Endothelial cell of umbilical vein (primary cell): ENCODE results near the gene ZAR1L. TPM values are rescaled to one million over a fixed set of nuclear protein-coding genes. Genes with fewer than 3 reads are reported as not detected.

Experiments
- BruUV-seq: library from RNA; stranded (reverse); fragments of 400-500 nt; replicated peaks from 2 replicates; lab custom pipeline; 2021; lab: Mats Ljungman, UMichigan
- CTCF ChIA-PET: fragments of 300-600, 350-600 bp; sonication (Branson Sonifier 250); formaldehyde crosslinking; loops from one replicate; lab custom pipeline; 2021; ENCODE audit warnings: antibody characterized with exemption, inconsistent platforms; lab: Charles Lee
- POLR2A ChIA-PET: fragments of 300-600, 350-600 bp; sonication (Branson Sonifier 250); formaldehyde crosslinking; loops from one replicate; lab custom pipeline; 2021; ENCODE audit warnings: antibody characterized with exemption, inconsistent platforms; lab: Charles Lee
- DNase-seq: peaks from one replicate; pipeline ENCODE4 v3.0.0-alpha.2; 2011; ENCODE audit warnings: low read depth, low spot score
- FAIRE-seq: peaks from 2 replicates; lab custom pipeline; 2011; peaks lifted over from hg19 to GRCh38; lab: Jason Lieb, UNC
- H2AFZ ChIP-seq: 2 replicates; pipeline ENCODE4 v1.6.0; 2012; ENCODE audit warnings: low read depth, low read length, control low read depth, inconsistent platforms
- H3K27ac ChIP-seq: 2 replicates; pipeline ENCODE4 v1.5.1; 2011; ENCODE audit warnings: low read depth, mild to moderate bottlenecking, control low read depth, low read length, moderate library complexity; ENCODE audit not compliant: insufficient read depth
- H3K27me3 ChIP-seq, 2 experiments: 2 replicates each; pipeline versions ENCODE4 v1.6.0 to v1.6.1; 2011; ENCODE audit warnings: low read length in 2 of 2, mixed read lengths in 1 of 2; ENCODE audit not compliant: control insufficient read depth in 2 of 2, insufficient read depth in 2 of 2
- H3K36me3 ChIP-seq, 2 experiments: 2 replicates in 1 of 2; 3 replicates in 1 of 2; pipeline ENCODE4 v1.5.1; 2011; ENCODE audit warnings: low read length in 2 of 2, mild to moderate bottlenecking in 1 of 2, moderate library complexity in 1 of 2; ENCODE audit not compliant: control insufficient read depth in 2 of 2, insufficient read depth in 2 of 2; ENCODE audit errors: extremely low read depth in 1 of 2
- H3K4me1 ChIP-seq: 3 replicates; pipeline ENCODE4 v1.5.1; 2011; ENCODE audit warnings: mild to moderate bottlenecking, low read length; ENCODE audit not compliant: control insufficient read depth, insufficient read depth; ENCODE audit errors: extremely low read depth
- H3K4me2 ChIP-seq: 2 replicates; pipeline ENCODE4 v1.6.1; 2011; ENCODE audit warnings: low read length, control low read depth, mixed read lengths; ENCODE audit not compliant: insufficient read depth
- H3K4me3 ChIP-seq, 3 experiments: fragments of 200-600 bp in 1 of 3; sonication (generic), shearing (Covaris generic) in 1 of 3; replicated peaks in 1 of 3; 2 replicates each; pipeline ENCODE4 v1.5.1; 2011 to 2016; ENCODE audit warnings: control low read depth in 3 of 3, low read length in 3 of 3, mild to moderate bottlenecking in 2 of 3, inconsistent platforms in 1 of 3, low read depth in 1 of 3, moderate library complexity in 1 of 3; ENCODE audit not compliant: insufficient read depth in 1 of 3
- H3K79me2 ChIP-seq: 2 replicates; pipeline ENCODE4 v1.6.0; 2012; ENCODE audit warnings: low read length, inconsistent platforms; ENCODE audit not compliant: control insufficient read depth, insufficient read depth
- H3K9ac ChIP-seq: replicated peaks from 2 replicates; pipeline ENCODE3; 2011; ENCODE audit warnings: low read length, control low read depth; ENCODE audit not compliant: insufficient read depth; ENCODE audit errors: extremely low read depth
- H3K9me1 ChIP-seq: replicated peaks from 3 replicates; pipeline ENCODE4 v1.6.0; 2011; ENCODE audit warnings: mild to moderate bottlenecking, low read length; ENCODE audit not compliant: control insufficient read depth, insufficient read depth; ENCODE audit errors: extremely low read depth
- H3K9me3 ChIP-seq: replicated peaks from 2 replicates; pipeline ENCODE4 v1.5.1; 2012; ENCODE audit warnings: low read length, inconsistent platforms; ENCODE audit not compliant: control insufficient read depth, insufficient read depth
- H4K20me1 ChIP-seq: replicated peaks from 2 replicates; pipeline ENCODE3; 2011; ENCODE audit warnings: mild to moderate bottlenecking, low read length; ENCODE audit not compliant: control insufficient read depth, insufficient read depth; ENCODE audit errors: extremely low read depth
- EZH2 ChIP-seq: IDR thresholded peaks from 2 replicates; pipeline ENCODE4 v1.6.1; 2012; ENCODE audit warnings: borderline replicate concordance, low read depth, mild to moderate bottlenecking, moderate library complexity, low read length, inconsistent platforms; ENCODE audit not compliant: severe bottlenecking
- FOS ChIP-seq: IDR thresholded peaks from 2 replicates; pipeline ENCODE4 v1.6.1; 2011; ENCODE audit warnings: mild to moderate bottlenecking, low read length, moderate library complexity, borderline replicate concordance; ENCODE audit not compliant: insufficient read depth
- GATA2 ChIP-seq: IDR thresholded peaks from 2 replicates; pipeline ENCODE4 v1.7.0; 2011; ENCODE audit warnings: low read depth, mild to moderate bottlenecking, moderate library complexity, mixed read lengths, low read length; ENCODE audit not compliant: insufficient read length, insufficient read depth
- JUN ChIP-seq: IDR thresholded peaks from 2 replicates; pipeline ENCODE4 v1.6.1; 2011; ENCODE audit warnings: borderline replicate concordance, low read depth; ENCODE audit not compliant: insufficient read length, insufficient read depth
- MAX ChIP-seq: IDR thresholded peaks from 2 replicates; pipeline ENCODE4 v1.6.1; 2011; ENCODE audit not compliant: insufficient read depth, insufficient read length
- MYC ChIP-seq: IDR thresholded peaks from one replicate; pipeline ENCODE4 v1.6.1; 2011; ENCODE audit warnings: mild to moderate bottlenecking, low read depth, low read length
- POLR2A ChIP-seq: IDR thresholded peaks from 2 replicates; pipeline ENCODE4 v1.6.1; 2012; ENCODE audit warnings: low read depth, mild to moderate bottlenecking, control low read depth, low read length
- POLR2AphosphoS5 ChIP-seq: IDR thresholded peaks from 2 replicates; pipeline ENCODE4 v1.6.1; 2012; ENCODE audit warnings: low read depth, mild to moderate bottlenecking, control low read depth, low read length, moderate library complexity; ENCODE audit not compliant: insufficient read depth
- dilution Hi-C: fragments of 300-500 bp; cut with MboI; formaldehyde crosslinking; loops from one replicate; pipeline ENCODE4 v1.15.0; 2019; ENCODE audit warnings: low sequenced_read_pairs; ENCODE audit not compliant: extremely low pct_ligation_motif_present
- intact Hi-C: fragments of 100-400 bp; cut with micrococcal nuclease; formaldehyde crosslinking; loops from one replicate; pipeline ENCODE4 v1.10.0; 2022
- polyA plus RNA-seq, 4 experiments: library from polyadenylated mRNA; depleted of rRNA in 3 of 4; stranded (reverse) in 3 of 4; unstranded in 1 of 4; fragments of >200 nt; gene quantifications; 2 replicates each; pipeline versions ENCODE4 v1.2.1 to v1.2.3, GENCODE V29; 2011 to 2012; ENCODE audit warnings: missing spikeins in 1 of 4
- total RNA-seq: library from RNA; stranded (reverse); gene quantifications from 2 replicates; pipeline ENCODE4 v1.2.3, GENCODE V29; 2021
- TF ChIP-seq, protein P1 (sequence below), 2 donors: IDR thresholded peaks; 1 replicate in 1 of 2; 2 replicates in 1 of 2; pipeline ENCODE4 v1.5.1; 2011; ENCODE audit warnings: low read length in 2 of 2, mild to moderate bottlenecking in 2 of 2, moderate library complexity in 2 of 2, control low read depth in 1 of 2, inconsistent platforms in 1 of 2, low read depth in 1 of 2; ENCODE audit not compliant: insufficient read depth in 1 of 2; ENCODE audit errors: extremely low read depth in 1 of 2

ZAR1L gene
- total and polyA plus RNA-seq, 2 donors (not counting 3 experiments of a cell fraction or from before 2014, with no cell fraction given): not detected

- Histone ChIP-seq H3K79me2 (no peaks in the 10 kb centered on the region), H3K9me1 (no peaks in the 10 kb centered on the region), H3K4me1 (peaks cover 7% of the 10 kb centered on the region), H3K4me2 (peak overlapping the region; percentile 72), H3K27ac (no peak overlapping the region), H4K20me1 (no peaks in the 10 kb centered on the region), H3K9me3 (no peaks in the 10 kb centered on the region), H3K36me3 (no peaks in the 10 kb centered on the region), H3K27me3 (no peaks in the 10 kb centered on the region), H3K9ac (no peak overlapping the region), H2AFZ (peak overlapping the region; percentile 95), H3K4me3 (no peak overlapping the region)
- ChIA-PET POLR2A (interaction anchor here (1.0 kb wide), 1 partner anchor 63 kb away, joined by 3 read pairs; no protein-coding TSS in a partner anchor), CTCF (interaction anchor here (1.0 to 5.6 kb wide), 3 partner anchors 10 to 145 kb away, joined by 3 to 47 read pairs (median 3); no protein-coding TSS in a partner anchor)
- no peak for TF ChIP-seq POLR2A
- TF ChIP-seq JUN: no peak
- TF ChIP-seq EZH2: no peak
- no peak for TF ChIP-seq GATA2
- no peak for TF ChIP-seq FOS
- TF ChIP-seq POLR2AphosphoS5: no peak
- no peak for TF ChIP-seq MYC
- no peak for TF ChIP-seq MAX
- TF ChIP-seq, protein P1, sequence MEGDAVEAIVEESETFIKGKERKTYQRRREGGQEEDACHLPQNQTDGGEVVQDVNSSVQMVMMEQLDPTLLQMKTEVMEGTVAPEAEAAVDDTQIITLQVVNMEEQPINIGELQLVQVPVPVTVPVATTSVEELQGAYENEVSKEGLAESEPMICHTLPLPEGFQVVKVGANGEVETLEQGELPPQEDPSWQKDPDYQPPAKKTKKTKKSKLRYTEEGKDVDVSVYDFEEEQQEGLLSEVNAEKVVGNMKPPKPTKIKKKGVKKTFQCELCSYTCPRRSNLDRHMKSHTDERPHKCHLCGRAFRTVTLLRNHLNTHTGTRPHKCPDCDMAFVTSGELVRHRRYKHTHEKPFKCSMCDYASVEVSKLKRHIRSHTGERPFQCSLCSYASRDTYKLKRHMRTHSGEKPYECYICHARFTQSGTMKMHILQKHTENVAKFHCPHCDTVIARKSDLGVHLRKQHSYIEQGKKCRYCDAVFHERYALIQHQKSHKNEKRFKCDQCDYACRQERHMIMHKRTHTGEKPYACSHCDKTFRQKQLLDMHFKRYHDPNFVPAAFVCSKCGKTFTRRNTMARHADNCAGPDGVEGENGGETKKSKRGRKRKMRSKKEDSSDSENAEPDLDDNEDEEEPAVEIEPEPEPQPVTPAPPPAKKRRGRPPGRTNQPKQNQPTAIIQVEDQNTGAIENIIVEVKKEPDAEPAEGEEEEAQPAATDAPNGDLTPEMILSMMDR (IDR thresholded peaks at IDR 0.05; ENCODE audit: extremely low read depth in 1 of 2, insufficient read depth in 1 of 2, low read depth in 1 of 2, low read length in 2 of 2): no peak
- dilution Hi-C loops (no loop called here), intact Hi-C loops (loop anchor here (1.0 to 10.0 kb wide), 6 partner anchors 25 to 399 kb away; partner anchors contain the start of gene N4BP2L2)
- no TSS peak for BruUV-seq
- DNase-seq: no peak
- no peak for FAIRE-seq
Measured at GRCh38 chr13:32309312-32310133, 5.6 kb downstream of the ZAR1L start.
